Keratinocyte (primary cell): Measurements from ENCODE around the gene TAS2R46. TPM values are rescaled to one million over a fixed set of nuclear protein-coding genes. Genes with fewer than 3 reads are reported as not detected.

Experiments
- DNase-seq: peaks from one replicate; pipeline ENCODE4 v3.0.0-alpha.2; 2011; ENCODE audit warnings: low read depth, missing footprints, low spot score
- FAIRE-seq: peaks from 2 replicates; lab custom pipeline; 2011; peaks lifted over from hg19 to GRCh38; lab: Jason Lieb, UNC
- H2AFZ ChIP-seq: 2 replicates; pipeline ENCODE4 v1.6.0; 2012; ENCODE audit warnings: low read length, control low read depth, inconsistent platforms; ENCODE audit not compliant: control insufficient read depth
- H3K27ac ChIP-seq: 2 replicates; pipeline ENCODE4 v1.5.1; 2011; ENCODE audit warnings: low read length; ENCODE audit not compliant: control insufficient read depth, insufficient read depth
- H3K27me3 ChIP-seq: 3 replicates; pipeline ENCODE4 v1.6.0; 2011; ENCODE audit warnings: low read length; ENCODE audit not compliant: control insufficient read depth, insufficient read depth; ENCODE audit errors: extremely low read depth
- H3K36me3 ChIP-seq, 2 experiments: 2 replicates in 1 of 2; 3 replicates in 1 of 2; pipeline ENCODE4 v1.5.1; 2011; ENCODE audit warnings: low read length in 2 of 2, mild to moderate bottlenecking in 1 of 2; ENCODE audit not compliant: control insufficient read depth in 2 of 2, insufficient read depth in 2 of 2; ENCODE audit errors: extremely low read depth in 1 of 2
- H3K4me1 ChIP-seq: 3 replicates; pipeline ENCODE4 v1.5.1; 2011; ENCODE audit warnings: low read length; ENCODE audit not compliant: control insufficient read depth, insufficient read depth; ENCODE audit errors: extremely low read depth
- H3K4me2 ChIP-seq: 3 replicates; pipeline ENCODE4 v1.6.0; 2011; ENCODE audit warnings: low read depth, low read length; ENCODE audit not compliant: control insufficient read depth, insufficient read depth; ENCODE audit errors: extremely low read depth
- H3K4me3 ChIP-seq, 3 experiments: fragments of 200-600 bp in 1 of 3; sonication (generic) in 1 of 3; 2 replicates in 2 of 3; 3 replicates in 1 of 3; pipeline ENCODE4 v1.5.1; 2011 to 2016; ENCODE audit warnings: low read length in 3 of 3, mild to moderate bottlenecking in 3 of 3, control low read depth in 2 of 3, inconsistent platforms in 1 of 3, low read depth in 1 of 3, mixed read lengths in 1 of 3, mixed run types in 1 of 3, moderate library complexity in 1 of 3; ENCODE audit not compliant: control insufficient read depth in 2 of 3, insufficient read depth in 2 of 3; ENCODE audit errors: extremely low read depth in 1 of 3
- H3K79me2 ChIP-seq: 2 replicates; pipeline ENCODE4 v1.6.0; 2012; ENCODE audit warnings: low read length; ENCODE audit not compliant: control insufficient read depth, insufficient read depth
- H3K9ac ChIP-seq: 3 replicates; pipeline ENCODE4 v1.6.0; 2011; ENCODE audit warnings: low read length; ENCODE audit not compliant: control insufficient read depth, insufficient read depth; ENCODE audit errors: extremely low read depth
- H3K9me1 ChIP-seq: 3 replicates; pipeline ENCODE4 v1.6.0; 2011; ENCODE audit warnings: low read length; ENCODE audit not compliant: control insufficient read depth, insufficient read depth; ENCODE audit errors: extremely low read depth
- H3K9me3 ChIP-seq: 2 replicates; pipeline ENCODE4 v1.5.1; 2012; ENCODE audit warnings: low read depth, low read length; ENCODE audit not compliant: control insufficient read depth
- H4K20me1 ChIP-seq: 3 replicates; pipeline ENCODE4 v1.6.0; 2011; ENCODE audit warnings: low read length; ENCODE audit not compliant: control insufficient read depth, insufficient read depth; ENCODE audit errors: extremely low read depth
- EZH2 ChIP-seq: IDR thresholded peaks from one replicate; pipeline ENCODE4 v1.6.1; 2012; ENCODE audit warnings: inconsistent platforms, mild to moderate bottlenecking, low read length, moderate library complexity
- dilution Hi-C: fragments of 300-500 bp; cut with MboI; formaldehyde crosslinking; loops from one replicate; pipeline ENCODE4 v1.7.0; 2020; ENCODE audit warnings: low sequenced_read_pairs; ENCODE audit not compliant: extremely low pct_ligation_motif_present
- polyA plus RNA-seq, 5 experiments: library from polyadenylated mRNA; depleted of rRNA in 3 of 5; stranded (reverse) in 3 of 5; stranded (forward) in 1 of 5; unstranded in 1 of 5; fragments of >200 nt; gene quantifications; 1 replicate in 1 of 5; 2 replicates in 3 of 5; 3 replicates in 1 of 5; pipeline versions ENCODE4 v1.2.1 to v1.2.3, GENCODE V29; 2011 to 2012; ENCODE audit warnings: missing spikeins in 2 of 5, low read depth in 1 of 5, low replicate concordance in 1 of 5
- TF ChIP-seq, protein P1 (sequence below), 3 experiments: IDR thresholded peaks in 1 of 3; conservative IDR thresholded peaks in 1 of 3; optimal IDR thresholded peaks in 1 of 3; 2 replicates in 2 of 3; 3 replicates in 1 of 3; pipeline versions ENCODE3 to v1.5.1; 2011; ENCODE audit warnings: low read length in 3 of 3, mild to moderate bottlenecking in 3 of 3, moderate library complexity in 2 of 3, control low read depth in 1 of 3, inconsistent platforms in 1 of 3; ENCODE audit not compliant: insufficient read depth in 2 of 3; ENCODE audit errors: extremely low read depth in 1 of 3

Gene TAS2R46
- polyA plus RNA-seq, 1 donor (not counting 4 experiments of a cell fraction or from before 2014, with no cell fraction given): 0.10 TPM

DNA sequence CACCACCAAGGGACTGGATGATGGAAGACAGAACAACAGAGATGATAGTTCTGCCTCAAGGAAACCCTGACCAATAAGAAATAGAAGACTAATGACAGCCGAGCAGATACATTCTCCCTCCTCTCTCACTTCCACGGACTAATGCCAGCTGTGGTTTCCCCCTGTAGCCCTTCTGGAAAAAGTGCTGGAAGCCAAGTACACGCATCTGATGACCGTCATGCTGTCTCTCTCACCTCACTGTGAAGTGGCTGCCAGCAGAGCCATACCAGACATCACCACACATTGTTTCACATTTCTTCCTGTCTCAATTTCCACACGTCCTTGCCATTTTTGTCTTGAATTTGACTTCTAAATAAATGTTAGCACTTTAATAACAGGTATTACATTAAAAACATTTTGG, 27.2 kb upstream of the TAS2R46 start:
- Histone ChIP-seq H3K9me1 (no peaks in the 10 kb centered on the region), H3K79me2 (peaks cover 2% of the 10 kb centered on the region), H3K9ac (no peak overlapping the region), H3K36me3 (no peaks in the 10 kb centered on the region), H4K20me1 (no peaks in the 10 kb centered on the region), H3K27me3 (no peaks in the 10 kb centered on the region), H3K9me3 (no peaks in the 10 kb centered on the region), H3K4me2 (no peak overlapping the region), H3K4me1 (no peaks in the 10 kb centered on the region), H2AFZ (no peak overlapping the region), H3K27ac (no peak overlapping the region), H3K4me3 (no peak overlapping the region)
- no peak for TF ChIP-seq EZH2
- TF ChIP-seq, protein P1, sequence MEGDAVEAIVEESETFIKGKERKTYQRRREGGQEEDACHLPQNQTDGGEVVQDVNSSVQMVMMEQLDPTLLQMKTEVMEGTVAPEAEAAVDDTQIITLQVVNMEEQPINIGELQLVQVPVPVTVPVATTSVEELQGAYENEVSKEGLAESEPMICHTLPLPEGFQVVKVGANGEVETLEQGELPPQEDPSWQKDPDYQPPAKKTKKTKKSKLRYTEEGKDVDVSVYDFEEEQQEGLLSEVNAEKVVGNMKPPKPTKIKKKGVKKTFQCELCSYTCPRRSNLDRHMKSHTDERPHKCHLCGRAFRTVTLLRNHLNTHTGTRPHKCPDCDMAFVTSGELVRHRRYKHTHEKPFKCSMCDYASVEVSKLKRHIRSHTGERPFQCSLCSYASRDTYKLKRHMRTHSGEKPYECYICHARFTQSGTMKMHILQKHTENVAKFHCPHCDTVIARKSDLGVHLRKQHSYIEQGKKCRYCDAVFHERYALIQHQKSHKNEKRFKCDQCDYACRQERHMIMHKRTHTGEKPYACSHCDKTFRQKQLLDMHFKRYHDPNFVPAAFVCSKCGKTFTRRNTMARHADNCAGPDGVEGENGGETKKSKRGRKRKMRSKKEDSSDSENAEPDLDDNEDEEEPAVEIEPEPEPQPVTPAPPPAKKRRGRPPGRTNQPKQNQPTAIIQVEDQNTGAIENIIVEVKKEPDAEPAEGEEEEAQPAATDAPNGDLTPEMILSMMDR (optimal IDR thresholded peaks at IDR 0.05 in 1 of 3, IDR thresholded peaks at IDR 0.05 in 1 of 3, conservative IDR thresholded peaks at IDR 0.05 in 1 of 3; ENCODE audit: extremely low read depth in 1 of 3, insufficient read depth in 2 of 3, low read length in 3 of 3): no peak
- DNase-seq (no peak), FAIRE-seq (peak; percentile 29)
- dilution Hi-C loops: no loop called here

DNA sequence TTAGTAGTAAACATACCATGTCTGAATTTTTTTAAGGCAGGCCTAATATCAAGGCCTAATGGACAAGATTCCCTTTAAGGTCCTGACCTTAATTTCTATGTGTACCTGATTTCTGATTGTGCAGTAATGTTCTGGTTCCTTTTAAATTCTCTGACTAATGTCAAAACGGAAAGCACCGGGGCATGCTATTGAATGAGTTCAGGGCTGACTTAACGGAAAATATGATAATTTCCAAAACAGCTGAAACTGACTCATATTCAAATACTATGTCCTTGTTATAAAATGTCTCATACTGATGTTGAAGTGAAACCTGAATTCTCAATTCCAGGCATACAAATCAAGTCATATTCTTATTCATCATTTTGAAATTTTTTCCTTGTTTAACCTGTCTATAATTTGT, 23.3 kb upstream of the TAS2R46 start:
- no peak overlapping the region for H2AFZ ChIP-seq
- no peaks in the 10 kb centered on the region for H3K36me3 ChIP-seq
- TF ChIP-seq EZH2: no peak
- TF ChIP-seq, protein P1 (optimal IDR thresholded peaks at IDR 0.05 in 1 of 3, IDR thresholded peaks at IDR 0.05 in 1 of 3, conservative IDR thresholded peaks at IDR 0.05 in 1 of 3; ENCODE audit: extremely low read depth in 1 of 3, insufficient read depth in 2 of 3, low read length in 3 of 3): no peak
- H3K79me2 ChIP-seq: peaks cover 2% of the 10 kb centered on the region
- no peaks in the 10 kb centered on the region for H3K27me3 ChIP-seq
- dilution Hi-C loops: no loop called here
- H3K9ac ChIP-seq: no peak overlapping the region
- no peak overlapping the region for H3K4me3 ChIP-seq
- H3K4me1 ChIP-seq: no peaks in the 10 kb centered on the region
- H3K27ac ChIP-seq: no peak overlapping the region
- no peaks in the 10 kb centered on the region for H4K20me1 ChIP-seq
- FAIRE-seq (no peak), DNase-seq (no peak)
- no peaks in the 10 kb centered on the region for H3K9me1 ChIP-seq
- no peak overlapping the region for H3K4me2 ChIP-seq
- peaks cover 3% of the 10 kb centered on the region for H3K9me3 ChIP-seq
